GM19463 (cell line): ENCODE measurements around the gene KLHL29.
"Not testable (repeated sequence)": the region's sequence is repeated elsewhere in the genome, so short reads cannot be mapped to it uniquely, and the experiment has no call there.

Experiments used
- ATAC-seq: cut with Tn5 transposase; IDR thresholded peaks from one replicate; pipeline ENCODE4 v1.9.1; 2021; ENCODE audit warnings: mild to moderate bottlenecking, moderate library complexity; ENCODE audit not compliant: unreplicated experiment

Gene KLHL29

GRCh38 chr2:23734416-23734815 lies 349.4 kb downstream of the KLHL29 start:
- ATAC-seq: no peak

- not testable (repeated sequence) for ATAC-seq
These were observed 351.8 kb downstream of the KLHL29 start for GRCh38 chr2:23736783-23737182.

- ATAC-seq: peak; percentile 21
These were observed 360.2 kb downstream of the KLHL29 start for GRCh38 chr2:23745068-23745725.

DNA sequence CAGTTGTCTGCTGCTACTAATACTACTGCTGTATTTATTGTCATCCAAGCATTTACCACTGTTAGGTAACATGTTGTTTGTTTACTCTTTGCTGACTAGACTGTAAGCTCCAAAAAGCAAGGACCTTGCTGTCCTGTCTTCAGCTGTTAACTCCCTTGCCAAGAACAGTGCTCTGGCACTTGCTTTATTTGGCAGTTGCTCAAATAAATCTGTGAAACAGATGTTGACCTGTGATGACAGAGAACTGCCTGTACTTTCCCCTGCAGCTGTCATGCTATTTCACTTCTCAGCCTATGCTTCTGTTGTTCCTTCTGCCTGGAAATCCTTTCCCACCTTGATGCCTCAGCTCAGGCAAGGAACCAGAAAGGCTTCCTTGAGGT lies 360.7 kb downstream of the KLHL29 start:
- peak; percentile 76 for ATAC-seq

DNA sequence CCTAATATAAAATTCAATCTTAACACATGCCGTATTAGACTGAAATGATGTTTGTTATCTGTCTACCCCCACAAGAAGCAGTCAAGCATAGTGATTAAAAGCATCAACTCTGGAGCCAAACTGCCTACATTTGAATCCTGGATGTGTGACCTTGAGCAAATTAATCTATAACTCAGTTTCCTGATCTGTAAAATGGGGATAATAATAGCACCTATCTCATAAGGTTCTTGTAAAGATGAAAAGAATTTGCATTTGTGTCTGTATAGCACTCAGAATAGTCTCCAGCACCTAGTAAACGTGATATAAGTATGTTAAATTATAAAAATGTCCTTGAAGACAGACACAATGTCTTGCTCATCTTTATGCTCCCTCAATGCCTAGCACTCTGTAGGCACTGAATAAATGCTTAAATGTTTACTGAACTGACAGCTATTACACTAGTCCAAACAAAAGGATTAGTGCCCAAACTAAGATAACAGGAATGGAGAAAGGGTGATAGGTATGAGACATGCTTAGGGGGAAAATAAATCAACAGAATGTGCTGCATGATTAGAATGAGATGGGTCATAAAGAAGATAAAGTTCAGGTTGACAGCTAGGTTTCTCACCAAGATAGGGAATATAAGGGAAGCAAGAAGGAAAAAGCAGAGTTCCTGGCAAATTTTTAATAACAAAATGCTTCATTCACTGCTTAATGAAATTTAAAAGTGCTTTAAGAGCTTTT lies 361.3 kb downstream of the KLHL29 start:
- ATAC-seq: peak; percentile 35

DNA sequence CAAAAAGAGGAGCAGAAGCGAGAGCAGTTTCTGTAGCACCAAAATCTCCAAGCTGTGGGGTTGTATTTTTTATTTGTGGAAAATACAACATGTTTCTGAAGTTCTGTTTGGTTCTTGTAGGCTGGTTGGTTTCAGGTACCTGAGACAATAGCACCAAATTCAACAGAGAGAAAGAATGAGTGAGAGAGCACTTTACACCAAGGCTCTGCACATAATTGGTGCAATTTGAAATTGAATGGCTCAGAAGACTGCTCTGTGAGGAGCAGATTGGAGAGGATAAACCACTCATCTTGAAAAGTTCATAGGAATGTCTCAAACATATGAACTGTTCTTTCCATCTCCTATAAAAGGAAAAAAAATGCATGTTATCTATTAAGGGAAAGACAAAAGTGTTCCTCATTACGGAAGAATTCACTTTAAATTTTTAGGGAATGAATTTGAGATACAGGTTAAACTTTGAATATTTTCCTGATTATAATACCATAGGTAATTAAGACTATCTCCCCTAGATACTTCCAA lies 366.8 kb downstream of the KLHL29 start:
- ATAC-seq: no peak

DNA sequence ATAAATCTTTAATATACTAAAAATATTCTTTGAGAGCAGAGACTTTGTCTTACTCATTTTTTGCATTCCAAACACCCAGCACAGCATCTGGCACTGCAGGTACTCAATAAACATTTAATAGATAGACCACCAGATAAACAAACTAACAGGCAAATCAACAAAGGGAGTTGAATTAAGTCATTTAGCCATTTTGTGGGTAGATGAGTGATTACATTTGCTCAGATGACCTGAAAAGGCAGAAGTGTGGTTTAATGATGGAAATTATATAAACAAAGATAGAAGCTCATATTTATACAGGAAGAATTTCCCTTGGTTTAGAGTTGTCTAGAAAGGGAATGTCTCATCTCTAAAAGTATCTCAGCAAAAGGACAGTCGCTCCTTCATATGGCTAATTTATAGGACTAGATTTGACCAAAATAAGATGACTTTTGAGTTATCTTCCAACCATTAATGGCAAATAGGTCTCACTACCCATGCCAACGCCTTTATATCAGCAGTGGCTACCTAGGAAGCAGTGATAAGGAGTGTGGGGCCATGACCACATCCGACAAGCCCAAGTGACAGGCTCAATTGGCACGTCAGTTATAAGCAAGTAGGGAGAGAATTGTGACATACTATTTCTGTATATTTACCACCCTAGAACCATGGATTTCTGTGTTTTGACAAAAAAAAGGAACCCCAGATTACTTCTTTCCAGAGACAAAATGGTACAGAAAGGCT lies 368.5 kb downstream of the KLHL29 start:
- ATAC-seq: no peak

DNA sequence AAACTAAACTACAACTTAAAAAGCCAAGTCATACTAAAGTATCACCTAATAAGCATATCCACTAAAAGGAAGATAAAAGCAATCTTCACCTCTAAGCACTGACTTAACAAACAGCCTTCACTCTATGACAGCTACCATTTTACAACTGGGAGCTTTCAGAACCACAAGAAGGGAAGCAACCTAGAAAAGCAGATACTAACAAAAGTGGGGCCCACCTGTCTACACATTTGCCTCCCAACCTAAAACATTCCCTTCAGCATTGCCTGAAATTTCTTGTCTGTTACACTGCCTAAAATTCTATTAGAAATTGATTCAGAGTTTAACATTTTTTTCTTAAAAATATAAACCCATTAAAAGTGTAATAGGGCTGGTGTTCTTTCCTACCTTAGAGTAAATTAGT lies 370.0 kb downstream of the KLHL29 start:
- ATAC-seq: no peak

DNA sequence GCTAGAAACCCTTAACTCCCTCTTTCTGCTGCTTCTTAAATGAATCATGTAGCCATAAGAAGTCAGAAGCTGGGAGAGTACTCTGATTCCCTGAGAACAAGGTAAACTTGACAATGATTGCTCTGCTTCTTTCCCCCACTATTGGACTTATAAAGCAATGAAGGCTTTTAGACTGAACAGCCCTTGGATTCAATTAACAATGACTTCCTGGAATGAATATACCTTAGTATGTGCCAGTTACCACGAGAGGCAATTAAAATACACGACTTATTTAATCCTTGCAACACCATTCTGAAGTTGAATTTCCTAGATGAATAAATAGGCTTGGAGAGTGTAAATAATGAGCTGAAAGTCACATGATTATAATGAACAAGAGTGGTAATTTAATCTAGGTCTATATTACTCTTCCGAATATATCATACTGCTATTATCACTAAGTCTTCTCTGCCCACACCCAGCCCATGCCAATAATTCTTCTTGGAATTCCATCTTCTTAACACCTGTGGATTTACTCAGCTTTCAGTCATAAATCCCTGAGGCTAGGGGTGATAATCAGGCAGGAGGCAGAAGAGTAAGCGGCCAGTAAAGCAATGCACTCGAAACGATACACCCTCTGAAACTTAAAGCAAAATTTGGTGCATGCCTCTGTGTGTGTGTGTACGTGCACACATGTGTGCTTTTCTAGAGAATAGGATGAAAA lies 371.8 kb downstream of the KLHL29 start:
- ATAC-seq: no peak

GRCh38 chr2:23757686-23758433 lies 372.9 kb downstream of the KLHL29 start:
- ATAC-seq: no peak
